ENCODE measurements around the gene PCDHGA10.

- TF ChIP-seq, protein P1, sequence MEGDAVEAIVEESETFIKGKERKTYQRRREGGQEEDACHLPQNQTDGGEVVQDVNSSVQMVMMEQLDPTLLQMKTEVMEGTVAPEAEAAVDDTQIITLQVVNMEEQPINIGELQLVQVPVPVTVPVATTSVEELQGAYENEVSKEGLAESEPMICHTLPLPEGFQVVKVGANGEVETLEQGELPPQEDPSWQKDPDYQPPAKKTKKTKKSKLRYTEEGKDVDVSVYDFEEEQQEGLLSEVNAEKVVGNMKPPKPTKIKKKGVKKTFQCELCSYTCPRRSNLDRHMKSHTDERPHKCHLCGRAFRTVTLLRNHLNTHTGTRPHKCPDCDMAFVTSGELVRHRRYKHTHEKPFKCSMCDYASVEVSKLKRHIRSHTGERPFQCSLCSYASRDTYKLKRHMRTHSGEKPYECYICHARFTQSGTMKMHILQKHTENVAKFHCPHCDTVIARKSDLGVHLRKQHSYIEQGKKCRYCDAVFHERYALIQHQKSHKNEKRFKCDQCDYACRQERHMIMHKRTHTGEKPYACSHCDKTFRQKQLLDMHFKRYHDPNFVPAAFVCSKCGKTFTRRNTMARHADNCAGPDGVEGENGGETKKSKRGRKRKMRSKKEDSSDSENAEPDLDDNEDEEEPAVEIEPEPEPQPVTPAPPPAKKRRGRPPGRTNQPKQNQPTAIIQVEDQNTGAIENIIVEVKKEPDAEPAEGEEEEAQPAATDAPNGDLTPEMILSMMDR (IDR thresholded peaks at IDR 0.05) = no peak
- TF ChIP-seq POLR2A (IDR thresholded peaks at IDR 0.05) = no peak
Observed at GRCh38 chr5:141374627-141375026, 38.2 kb upstream of the PCDHGA10 start.
